Activated CD8-positive, alpha-beta memory T cell treated with anti-CD3 and anti-CD28 coated beads, Interleukin-2, amount 10 ng/mL, durations not matched to agents 7 days and 5 days (primary cell): Measurements from ENCODE around the gene IL6R. TPM values are rescaled to one million over a fixed set of nuclear protein-coding genes. Genes with fewer than 3 reads are reported as not detected.
"Not testable (repeated sequence)": the region's sequence is repeated elsewhere in the genome, so short reads cannot be mapped to it uniquely, and the experiment has no call there.

Source experiments
- ATAC-seq: fragments of 150-1000 bp; cut with Tn5 transposase; one replicate; pipeline ENCODE4 v1.10.0; 2021; ENCODE audit warnings: moderate library complexity
- CTCF ChIA-PET: fragments of 350-600 bp; sonication (Branson Sonifier 250); formaldehyde crosslinking; loops from one replicate; lab custom pipeline; 2021; ENCODE audit warnings: antibody characterized with exemption; lab: Charles Lee
- DNase-seq: peaks from one replicate; pipeline ENCODE4 v3.0.0-alpha.2; 2020
- H3K27ac Mint-ChIP-seq: one replicate; pipeline ENCODE4 v1.8.0; 2021; ENCODE audit warnings: mild to moderate bottlenecking, mixed read lengths
- H3K27me3 Mint-ChIP-seq: one replicate; pipeline ENCODE4 v1.8.0; 2021; ENCODE audit warnings: mixed read lengths
- H3K36me3 Mint-ChIP-seq: one replicate; pipeline ENCODE4 v1.8.0; 2021; ENCODE audit warnings: mild to moderate bottlenecking, mixed read lengths
- H3K4me1 Mint-ChIP-seq: one replicate; pipeline ENCODE4 v1.8.0; 2021; ENCODE audit warnings: mixed read lengths
- H3K4me3 Mint-ChIP-seq: one replicate; pipeline ENCODE4 v1.8.0; 2021; ENCODE audit warnings: mild to moderate bottlenecking, moderate library complexity, mixed read lengths
- H3K9me3 Mint-ChIP-seq: one replicate; pipeline ENCODE4 v1.8.0; 2022; ENCODE audit warnings: low read depth, mixed read lengths
- total RNA-seq, 2 experiments: library from RNA; stranded (reverse); gene quantifications; one replicate each; pipeline ENCODE4 v1.2.3, GENCODE V29; 2021

The IL6R gene
- total RNA-seq, 2 experiments from 2014 or later: 0.53 to 0.66 TPM

DNA sequence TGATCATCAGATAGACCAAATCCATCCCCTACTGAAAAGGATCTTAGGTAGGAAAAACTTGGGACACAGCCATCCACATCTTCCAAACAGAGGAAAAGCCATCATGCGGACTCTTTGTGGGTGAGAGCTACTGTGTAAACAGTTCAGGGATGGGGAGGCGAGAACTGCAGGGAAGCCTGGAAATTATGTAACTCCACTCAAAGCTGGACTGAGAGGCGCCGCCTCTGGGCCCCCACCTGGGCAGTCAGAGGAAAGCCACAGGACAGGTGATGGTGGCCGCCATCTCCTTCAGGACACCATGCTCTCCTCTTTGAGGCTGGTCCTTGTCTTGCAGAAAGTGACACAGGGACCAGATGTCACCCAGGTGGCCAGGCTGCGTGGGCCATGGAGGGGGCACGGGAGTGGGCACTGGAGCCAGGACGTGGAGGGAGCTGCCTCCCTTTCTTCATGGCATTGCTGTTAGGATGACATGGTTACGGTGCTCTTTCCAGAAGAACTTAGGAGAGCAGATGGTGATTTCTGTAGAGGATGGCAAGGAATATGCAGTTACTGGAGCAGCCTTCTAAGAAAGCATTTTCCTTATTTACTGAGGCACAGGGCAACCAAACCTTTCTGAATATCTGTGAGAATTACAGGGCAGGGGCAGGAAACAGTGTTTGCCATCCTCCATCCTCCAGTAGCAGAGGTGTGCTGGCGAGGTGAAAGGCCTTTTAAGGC lies 64.9 kb downstream of the IL6R start:
- peaks cover 25% of the 10 kb centered on the region for H3K27me3 Mint-ChIP-seq
- ATAC-seq (no peak), DNase-seq (no peak)
- H3K9me3 Mint-ChIP-seq: no peaks in the 10 kb centered on the region
- CTCF ChIA-PET: interaction anchor here (0.5 to 2.3 kb wide), 2 partner anchors 10 to 25 kb away, joined by 3 to 10 read pairs; no protein-coding TSS in a partner anchor
- peaks cover 24% of the 10 kb centered on the region for H3K4me1 Mint-ChIP-seq
- H3K36me3 Mint-ChIP-seq: no peaks in the 10 kb centered on the region
- no peak overlapping the region for H3K27ac Mint-ChIP-seq
- no peak overlapping the region for H3K4me3 Mint-ChIP-seq

DNA sequence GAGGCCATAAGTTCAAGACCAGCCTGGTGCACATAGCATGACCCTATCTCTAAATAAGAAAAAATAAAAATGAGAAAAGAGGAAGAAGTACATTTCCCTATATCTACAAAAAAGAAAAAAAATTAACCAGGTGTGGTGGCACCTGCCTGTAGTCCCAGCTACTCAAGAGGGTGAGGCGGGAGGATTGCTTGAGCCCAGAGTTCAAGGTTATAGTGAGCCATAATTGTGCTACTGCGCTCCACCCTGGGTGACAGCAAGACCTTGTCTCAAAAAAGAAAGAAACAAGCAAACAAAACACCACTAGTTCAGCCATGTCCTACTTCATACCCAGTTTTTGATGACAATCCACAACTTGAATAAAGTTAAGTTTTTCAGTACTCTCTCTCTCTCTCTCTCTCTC lies 66.2 kb downstream of the IL6R start:
- no peak for ATAC-seq
- no peaks in the 10 kb centered on the region for H3K9me3 Mint-ChIP-seq

DNA sequence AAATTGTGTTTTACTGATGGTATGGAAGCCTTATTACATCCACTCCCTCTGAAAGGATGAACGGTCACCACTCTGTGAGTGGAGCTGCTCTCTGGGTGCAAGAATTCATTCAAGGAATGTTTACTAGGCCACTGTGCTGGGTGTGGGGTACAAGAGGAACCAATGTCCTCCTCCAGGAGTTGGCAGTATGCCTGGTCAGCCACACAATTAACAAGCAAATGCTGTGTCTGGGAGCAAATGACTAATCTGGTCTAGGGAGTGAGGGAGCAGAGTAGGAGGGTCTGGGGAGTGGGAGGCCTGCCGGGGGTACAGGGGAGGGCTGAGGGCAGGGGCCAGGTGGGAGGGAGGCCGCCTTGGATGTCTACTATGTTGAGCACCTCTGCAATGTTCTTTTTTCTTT lies 69.7 kb downstream of the IL6R start:
- H3K27ac Mint-ChIP-seq: no peak overlapping the region
- no peak overlapping the region for H3K4me3 Mint-ChIP-seq
- no peaks in the 10 kb centered on the region for H3K9me3 Mint-ChIP-seq
- no peak for ATAC-seq
- H3K36me3 Mint-ChIP-seq: no peaks in the 10 kb centered on the region
- no peak for DNase-seq
- H3K4me1 Mint-ChIP-seq: peaks cover 5% of the 10 kb centered on the region
- CTCF ChIA-PET: interaction anchor here (1.1 kb wide), 1 partner anchor 11 kb away, joined by 3 read pairs; no protein-coding TSS in a partner anchor
- peaks cover 13% of the 10 kb centered on the region for H3K27me3 Mint-ChIP-seq

More for the DNA sequence above, 66.2 kb downstream of the IL6R start:
- no peak for DNase-seq
- CTCF ChIA-PET: interaction anchor here (0.8 to 2.3 kb wide), 2 partner anchors 8 to 10 kb away, joined by 3 to 10 read pairs; no protein-coding TSS in a partner anchor
- H3K27ac Mint-ChIP-seq: no peak overlapping the region
- H3K4me1 Mint-ChIP-seq: peaks cover 15% of the 10 kb centered on the region
- no peak overlapping the region for H3K4me3 Mint-ChIP-seq
- H3K27me3 Mint-ChIP-seq: peaks cover 16% of the 10 kb centered on the region
- H3K36me3 Mint-ChIP-seq: no peaks in the 10 kb centered on the region

DNA sequence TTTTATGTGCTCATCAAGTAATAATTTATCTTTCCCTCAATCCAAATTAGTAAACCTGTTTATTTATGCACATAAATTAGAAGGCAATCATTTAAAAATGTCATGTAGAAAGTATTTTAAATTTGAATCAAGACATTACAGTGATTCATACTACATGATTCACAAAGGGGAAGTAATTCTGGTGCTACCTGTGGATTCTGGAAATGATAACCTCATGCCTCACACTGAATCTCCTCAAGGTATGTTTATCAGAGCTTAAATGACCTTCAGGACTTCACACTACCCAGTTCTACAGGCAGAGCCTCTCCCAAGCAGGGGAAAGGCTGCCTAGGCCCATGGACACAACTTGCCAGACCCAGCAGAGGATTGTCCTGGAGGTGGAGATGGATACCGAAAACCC lies 71.6 kb downstream of the IL6R start:
- H3K4me1 Mint-ChIP-seq: peaks cover 7% of the 10 kb centered on the region
- H3K27me3 Mint-ChIP-seq: peaks cover 13% of the 10 kb centered on the region
- H3K9me3 Mint-ChIP-seq: no peaks in the 10 kb centered on the region
- no peak overlapping the region for H3K27ac Mint-ChIP-seq
- CTCF ChIA-PET: interaction anchor here (0.8 kb wide), 1 partner anchor 70 kb away, joined by 3 read pairs; no protein-coding TSS in a partner anchor
- no peak overlapping the region for H3K4me3 Mint-ChIP-seq
- DNase-seq (no peak), ATAC-seq (no peak)
- no peaks in the 10 kb centered on the region for H3K36me3 Mint-ChIP-seq

DNA sequence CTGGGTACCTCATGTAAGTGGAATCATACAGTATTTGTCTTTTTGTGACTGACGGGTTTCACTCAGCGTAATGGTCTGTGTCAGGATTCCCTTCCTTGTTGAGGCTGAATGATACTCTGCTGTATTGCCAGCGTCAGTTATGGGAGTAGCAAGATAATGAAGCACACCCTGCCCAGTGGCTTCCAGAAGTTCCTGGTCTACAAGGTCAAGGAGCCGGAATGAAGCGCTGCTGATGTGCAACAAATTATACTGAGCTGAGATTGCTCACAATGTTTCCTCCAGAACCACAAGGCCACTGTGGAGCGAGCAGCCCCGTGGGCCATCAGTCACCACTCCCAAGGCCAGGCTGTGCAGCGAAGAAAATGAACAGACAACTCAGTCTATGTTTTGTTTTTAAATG lies 72.9 kb downstream of the IL6R start:
- H3K4me1 Mint-ChIP-seq: peaks cover 7% of the 10 kb centered on the region
- ATAC-seq: no peak
- H3K36me3 Mint-ChIP-seq: no peaks in the 10 kb centered on the region
- H3K4me3 Mint-ChIP-seq: no peak overlapping the region
- H3K27me3 Mint-ChIP-seq: peaks cover 13% of the 10 kb centered on the region
- no peak overlapping the region for H3K27ac Mint-ChIP-seq
- CTCF ChIA-PET: interaction anchor here (1.5 to 6.1 kb wide), 2 partner anchors 63 to 69 kb away, joined by 3 to 78 read pairs; no protein-coding TSS in a partner anchor
- H3K9me3 Mint-ChIP-seq: no peaks in the 10 kb centered on the region
- DNase-seq: no peak

DNA sequence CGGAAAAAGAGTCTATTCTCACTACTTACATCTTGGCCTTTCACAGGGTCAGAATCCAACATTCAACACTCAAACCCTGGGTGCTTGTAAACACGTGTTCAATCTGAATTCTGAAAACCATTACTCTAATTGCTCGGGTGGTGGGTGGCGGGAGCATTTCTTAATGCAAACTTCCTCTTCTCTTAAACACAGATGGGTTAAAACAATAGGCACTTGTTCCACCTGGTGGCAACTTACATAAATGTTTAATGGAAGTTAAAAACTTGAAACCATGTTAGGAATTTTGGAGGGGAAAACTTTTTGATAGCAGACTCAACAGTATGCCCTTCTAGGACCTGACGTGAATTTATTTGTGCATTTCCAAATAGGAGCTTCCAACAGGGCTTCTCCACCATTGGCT lies 73.5 kb downstream of the IL6R start:
- Mint-ChIP-seq H3K9me3 (no peaks in the 10 kb centered on the region), H3K4me1 (peaks cover 7% of the 10 kb centered on the region), H3K27ac (no peak overlapping the region), H3K36me3 (no peaks in the 10 kb centered on the region), H3K4me3 (no peak overlapping the region), H3K27me3 (peaks cover 16% of the 10 kb centered on the region)
- ATAC-seq (no peak), DNase-seq (no peak)
- CTCF ChIA-PET: interaction anchor here (1.1 to 6.1 kb wide), 27 partner anchors 9 to 341 kb away, joined by 3 to 78 read pairs (median 4); partner anchors contain the start of gene IL6R

DNA sequence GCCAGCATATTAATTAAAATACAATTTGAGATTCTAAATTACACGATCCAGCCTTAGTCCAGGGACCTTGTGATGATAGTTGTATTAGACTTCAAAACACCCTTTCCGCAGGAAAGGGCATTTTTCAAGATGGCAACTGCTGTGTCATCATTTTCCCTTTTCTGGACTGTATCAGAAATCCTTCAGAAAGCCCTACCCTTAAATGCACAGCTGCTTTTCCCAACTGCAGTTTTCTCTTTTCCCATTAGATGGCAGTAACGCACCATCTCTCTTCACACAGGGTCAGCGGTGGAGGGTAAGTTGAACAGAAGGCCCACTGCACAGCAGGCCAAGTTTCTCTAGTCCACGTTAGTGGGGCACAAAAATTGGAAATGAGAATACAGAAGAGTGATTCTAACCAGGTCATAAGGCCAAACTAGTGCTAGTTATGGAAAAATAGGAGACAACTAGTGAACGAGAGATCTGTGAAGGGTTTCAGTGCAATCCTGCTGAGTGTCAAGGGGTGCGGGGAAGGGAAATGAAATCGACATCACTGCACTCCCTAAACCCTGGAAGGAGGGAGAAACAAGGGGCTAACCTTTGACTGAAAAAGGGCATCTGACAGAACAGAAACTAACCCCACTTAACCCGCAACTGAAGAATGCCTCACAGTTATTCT lies 74.8 kb downstream of the IL6R start:
- H3K27me3 Mint-ChIP-seq: peaks cover 19% of the 10 kb centered on the region
- H3K4me1 Mint-ChIP-seq: peaks cover 7% of the 10 kb centered on the region
- no peak overlapping the region for H3K27ac Mint-ChIP-seq
- no peaks in the 10 kb centered on the region for H3K36me3 Mint-ChIP-seq
- ATAC-seq: peak; percentile 91
- H3K9me3 Mint-ChIP-seq: no peaks in the 10 kb centered on the region
- H3K4me3 Mint-ChIP-seq: no peak overlapping the region
- DNase-seq: peak; percentile 71
- CTCF ChIA-PET: interaction anchor here (0.6 to 6.1 kb wide), 50 partner anchors 9 to 464 kb away, joined by 3 to 78 read pairs (median 4); partner anchors contain the start of genes CHRNB2 and IL6R

DNA sequence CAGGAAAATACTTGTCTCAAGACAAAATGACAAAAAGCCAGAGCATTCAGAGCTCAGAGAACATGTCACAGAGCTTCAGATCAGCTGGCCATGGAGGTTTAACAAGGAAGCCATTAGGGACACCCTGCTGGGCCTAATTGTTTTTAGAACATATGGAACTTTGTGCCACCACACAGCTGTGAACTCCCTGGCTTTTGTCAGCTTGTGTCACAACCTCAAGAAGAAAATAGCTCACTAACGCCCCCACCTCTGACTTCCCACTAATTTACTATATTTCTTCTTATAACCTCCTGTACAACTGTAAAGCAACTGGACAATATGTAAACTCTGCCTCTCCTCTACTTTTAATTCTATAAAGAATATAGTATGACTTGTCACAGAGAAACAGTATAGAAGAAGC lies 75.9 kb downstream of the IL6R start:
- DNase-seq (no peak), ATAC-seq (no peak)
- Mint-ChIP-seq H3K4me1 (peaks cover 7% of the 10 kb centered on the region), H3K27ac (no peak overlapping the region), H3K9me3 (no peaks in the 10 kb centered on the region), H3K4me3 (no peak overlapping the region), H3K27me3 (peaks cover 19% of the 10 kb centered on the region), H3K36me3 (no peaks in the 10 kb centered on the region)
- CTCF ChIA-PET: interaction anchor here (0.7 to 6.1 kb wide), 19 partner anchors 9 to 397 kb away, joined by 3 to 78 read pairs (median 5); partner anchors contain the start of genes CHRNB2 and IL6R

DNA sequence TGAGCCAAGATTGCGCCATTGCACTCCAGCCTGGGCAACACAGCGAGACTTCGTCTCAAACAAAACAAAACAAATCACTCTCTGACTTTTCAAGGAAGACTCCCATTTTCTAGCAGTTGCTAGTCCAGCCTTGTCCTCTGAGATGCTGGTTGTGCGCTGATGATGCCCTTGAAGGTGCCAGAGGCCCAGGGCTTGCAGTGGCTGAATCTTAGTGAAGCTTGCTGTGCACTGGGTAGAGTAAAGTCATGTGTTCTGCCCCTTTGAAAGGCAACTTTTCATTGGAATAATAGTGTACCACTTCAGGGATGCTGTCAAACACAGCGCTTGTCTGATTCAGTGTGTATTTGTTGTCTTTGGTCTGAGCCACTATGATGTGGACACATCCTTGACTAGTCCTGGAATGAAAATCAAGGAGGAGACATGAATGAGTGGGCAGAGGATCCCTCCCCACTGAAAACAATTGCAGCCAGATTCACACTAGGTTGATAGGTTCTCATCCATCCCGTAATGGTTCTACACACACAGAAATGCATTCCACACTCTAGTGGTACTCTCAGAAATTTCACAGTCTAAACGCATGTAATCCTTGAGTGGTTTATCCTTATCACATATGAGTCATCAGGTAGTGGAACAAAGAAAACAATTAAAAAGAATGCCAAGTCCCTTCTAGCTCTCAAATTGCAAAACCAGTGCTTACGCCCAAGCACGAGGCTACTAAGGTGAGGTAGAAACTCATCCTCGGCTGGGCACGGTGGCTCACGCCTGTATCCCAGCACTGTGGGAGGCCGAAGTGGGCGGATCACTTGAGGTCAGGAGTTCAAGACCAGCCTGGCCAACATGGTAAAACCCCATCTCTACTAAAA lies 79.0 kb downstream of the IL6R start:
- no peaks in the 10 kb centered on the region for H3K36me3 Mint-ChIP-seq
- H3K27me3 Mint-ChIP-seq: peaks cover 24% of the 10 kb centered on the region
- ATAC-seq: no peak
- no peak for DNase-seq
- CTCF ChIA-PET: interaction anchor here (0.9 to 2.8 kb wide), 2 partner anchors 62 to 688 kb away, joined by 4 to 12 read pairs; no protein-coding TSS in a partner anchor
- H3K9me3 Mint-ChIP-seq: no peaks in the 10 kb centered on the region
- no peak overlapping the region for H3K27ac Mint-ChIP-seq
- no peak overlapping the region for H3K4me3 Mint-ChIP-seq
- H3K4me1 Mint-ChIP-seq: peaks cover 4% of the 10 kb centered on the region

DNA sequence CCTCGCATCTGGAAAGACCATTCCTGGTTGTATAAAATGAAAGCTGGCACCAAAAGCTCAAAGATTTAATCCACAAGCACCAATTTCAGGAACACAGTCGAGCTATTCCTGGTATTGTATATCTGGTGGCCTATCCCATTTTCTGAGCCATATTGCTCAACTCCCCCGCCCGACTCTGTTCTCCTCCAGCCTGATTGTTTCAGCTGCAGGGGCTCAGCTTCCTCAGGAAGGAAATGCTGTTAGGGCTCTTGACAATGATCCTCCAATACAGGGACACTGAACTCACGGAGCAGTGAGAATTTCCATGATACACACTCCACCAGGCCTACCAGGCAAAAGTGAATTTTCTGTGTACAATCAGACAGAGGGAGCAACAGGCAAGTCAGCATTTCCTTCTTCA lies 80.0 kb downstream of the IL6R start:
- peaks cover 27% of the 10 kb centered on the region for H3K27me3 Mint-ChIP-seq
- ATAC-seq: no peak
- CTCF ChIA-PET: interaction anchor here (0.9 to 2.8 kb wide), 2 partner anchors 61 to 687 kb away, joined by 4 to 12 read pairs; no protein-coding TSS in a partner anchor
- H3K4me3 Mint-ChIP-seq: no peak overlapping the region
- no peaks in the 10 kb centered on the region for H3K4me1 Mint-ChIP-seq
- H3K27ac Mint-ChIP-seq: no peak overlapping the region
- no peaks in the 10 kb centered on the region for H3K9me3 Mint-ChIP-seq
- H3K36me3 Mint-ChIP-seq: no peaks in the 10 kb centered on the region
- DNase-seq: no peak

DNA sequence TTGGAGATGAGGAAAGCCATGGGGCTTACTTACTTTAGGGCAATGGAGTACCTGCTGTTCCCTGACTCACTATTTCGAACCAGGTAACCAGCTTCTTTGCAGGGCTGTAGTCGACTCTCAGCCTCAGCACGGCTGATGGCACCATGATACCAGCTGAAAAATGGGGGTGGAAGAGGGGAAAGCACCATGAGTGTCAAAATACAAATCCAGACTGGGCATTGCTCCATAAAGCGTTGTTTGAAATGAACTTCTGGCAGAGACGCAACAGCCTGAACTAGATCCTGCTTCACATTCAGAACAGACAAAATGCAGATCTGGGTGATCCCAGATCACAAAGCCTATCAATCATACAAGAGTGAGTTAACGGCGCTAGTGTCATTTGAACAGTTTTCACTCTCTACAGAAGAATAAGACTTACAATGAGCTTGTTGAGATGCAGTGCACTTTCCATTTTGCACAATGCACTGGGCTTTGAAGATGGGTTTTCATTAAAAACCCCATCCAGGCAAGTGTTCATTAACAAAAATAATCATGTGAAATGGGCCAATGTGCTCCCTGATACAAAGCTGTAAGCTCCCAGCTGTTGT lies 80.9 kb downstream of the IL6R start:
- no peaks in the 10 kb centered on the region for H3K4me1 Mint-ChIP-seq
- DNase-seq: no peak
- H3K36me3 Mint-ChIP-seq: no peaks in the 10 kb centered on the region
- no peak for ATAC-seq
- no peak overlapping the region for H3K4me3 Mint-ChIP-seq
- H3K27me3 Mint-ChIP-seq: peaks cover 31% of the 10 kb centered on the region
- no peaks in the 10 kb centered on the region for H3K9me3 Mint-ChIP-seq
- CTCF ChIA-PET: interaction anchor here (1.0 to 2.8 kb wide), 2 partner anchors 60 to 74 kb away, joined by 3 to 12 read pairs; no protein-coding TSS in a partner anchor
- H3K27ac Mint-ChIP-seq: no peak overlapping the region

DNA sequence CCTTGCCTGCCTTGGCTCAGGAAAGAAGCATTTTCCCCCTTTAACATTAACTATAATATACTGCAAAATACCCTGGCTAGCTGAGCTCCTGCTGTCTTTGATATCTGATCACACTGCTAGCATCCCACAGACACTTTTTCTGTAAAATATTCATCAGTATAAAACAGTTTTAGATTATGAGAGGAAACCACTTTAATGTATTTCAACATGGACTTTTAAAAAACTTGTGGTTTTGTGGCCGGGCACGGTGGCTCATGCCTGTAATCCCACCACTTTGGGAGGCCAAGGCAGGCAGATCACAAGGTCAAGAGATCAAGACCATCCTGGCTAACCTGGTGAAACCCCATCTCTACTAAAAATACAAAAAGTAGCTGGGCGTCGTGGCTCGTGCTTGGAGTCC lies 81.6 kb downstream of the IL6R start:
- not testable (repeated sequence) for DNase-seq, H3K4me1 Mint-ChIP-seq, H3K4me3 Mint-ChIP-seq, ATAC-seq, H3K9me3 Mint-ChIP-seq, H3K27ac Mint-ChIP-seq, H3K36me3 Mint-ChIP-seq
- CTCF ChIA-PET: interaction anchor here (0.6 to 2.8 kb wide), 4 partner anchors 19 to 73 kb away, joined by 3 to 12 read pairs (median 3); no protein-coding TSS in a partner anchor
- peaks cover 37% of the 10 kb centered on the region for H3K27me3 Mint-ChIP-seq
